MCF 10A (cell line): ENCODE measurements around the gene KLHDC7B. TPM values are rescaled to one million over a fixed set of nuclear protein-coding genes. Genes with fewer than 3 reads are reported as not detected.
A peak's percentile ranks its signal among the peaks of the same experiment; 100 is the strongest.

ENCODE experiments used
- BruUV-seq: library from RNA; stranded (reverse); fragments of 400-500 nt; replicated peaks from 2 replicates; lab custom pipeline; 2021; lab: Mats Ljungman, UMichigan
- CTCF ChIA-PET: fragments of 300-600 bp; sonication (Branson Sonifier 250); formaldehyde crosslinking; extraction: SDS; loops from one replicate; lab custom pipeline; 2021; ENCODE audit warnings: antibody characterized with exemption, inconsistent platforms; lab: Yijun Ruan, JAX
- POLR2A ChIA-PET: fragments of 300-600, 350-650 bp; sonication (Branson Sonifier 250); formaldehyde crosslinking; extraction: SDS; loops from one replicate; lab custom pipeline; 2020; ENCODE audit warnings: antibody characterized with exemption, inconsistent platforms; lab: Yijun Ruan, JAX
- DNase-seq: peaks from one replicate; pipeline ENCODE4 v3.0.0-alpha.2; 2018; ENCODE audit not compliant: unreplicated experiment
- H3K27ac Mint-ChIP-seq: one replicate; pipeline ENCODE4 v1.8.0; 2022; ENCODE audit warnings: mild to moderate bottlenecking, low read depth, mixed read lengths; ENCODE audit not compliant: unreplicated experiment
- H3K27me3 Mint-ChIP-seq: one replicate; pipeline ENCODE4 v1.8.0; 2022; ENCODE audit warnings: mixed read lengths; ENCODE audit not compliant: insufficient read depth, unreplicated experiment
- H3K36me3 Mint-ChIP-seq: one replicate; pipeline ENCODE4 v1.8.0; 2022; ENCODE audit warnings: mild to moderate bottlenecking, moderate library complexity, mixed read lengths; ENCODE audit not compliant: insufficient read depth, unreplicated experiment
- H3K4me1 Mint-ChIP-seq: one replicate; pipeline ENCODE4 v1.8.0; 2022; ENCODE audit warnings: mixed read lengths; ENCODE audit not compliant: insufficient read depth, unreplicated experiment
- H3K4me3 Mint-ChIP-seq: one replicate; pipeline ENCODE4 v1.8.0; 2022; ENCODE audit warnings: mild to moderate bottlenecking, moderate library complexity, mixed read lengths; ENCODE audit not compliant: unreplicated experiment
- H3K9me3 Mint-ChIP-seq: one replicate; pipeline ENCODE4 v1.8.0; 2022; ENCODE audit warnings: mixed read lengths; ENCODE audit not compliant: unreplicated experiment
- intact Hi-C: fragments of 100-400 bp; cut with micrococcal nuclease; formaldehyde crosslinking; loops from 2 replicates; pipeline ENCODE4 v1.14.1; 2022
- total RNA-seq: library from RNA; stranded (reverse); gene quantifications from 2 replicates; pipeline ENCODE4 v1.2.3, GENCODE V29; 2022
- TF ChIP-seq, protein P1 (sequence below): fragments of 200-600 bp; IDR thresholded peaks from one replicate; pipeline ENCODE4 v1.8.0; 2022; ENCODE audit warnings: antibody characterized with exemption, mild to moderate bottlenecking; ENCODE audit not compliant: unreplicated experiment

The KLHDC7B gene
- total RNA-seq, 1 experiment from 2014 or later, result 0.98 TPM

DNA sequence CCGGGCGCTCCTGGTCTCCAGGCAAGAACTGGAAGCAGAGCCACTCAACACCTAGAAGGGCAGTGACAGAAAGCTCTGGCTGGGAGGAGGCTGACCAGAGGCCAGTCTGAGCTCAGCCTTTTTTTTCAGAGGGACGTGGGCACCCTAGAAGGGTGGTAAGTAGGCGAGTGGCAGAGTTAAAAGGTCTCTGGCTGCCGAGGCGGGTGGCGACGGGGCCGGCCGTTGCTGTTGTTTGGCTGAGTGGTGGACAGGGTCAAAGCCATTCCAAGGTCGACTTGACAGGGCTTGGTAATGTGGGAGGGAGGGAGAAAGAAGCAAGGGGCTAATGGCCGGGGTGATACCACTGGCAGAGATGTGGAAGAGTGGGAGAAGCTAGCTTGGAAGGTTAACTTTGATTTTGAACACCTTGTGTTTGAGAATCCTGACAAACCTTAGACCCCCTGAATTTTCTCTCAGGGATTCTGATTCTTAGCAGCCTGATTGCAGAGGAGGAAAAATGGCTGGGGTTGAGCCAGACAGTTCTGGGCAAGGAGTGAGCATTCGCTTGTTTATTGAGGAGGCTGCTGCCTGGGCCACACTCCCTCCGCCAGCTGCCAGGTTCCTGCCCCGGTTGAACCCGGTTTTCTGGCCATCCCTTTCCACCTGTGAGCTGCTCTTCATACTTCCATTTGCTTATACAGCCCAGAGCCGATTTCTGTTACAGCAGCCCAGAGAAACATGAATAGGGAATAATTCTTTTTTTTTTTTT, 17.9 kb downstream of the KLHDC7B start:
- BruUV-seq, result no TSS peak
- intact Hi-C loops, result no loop called here
- Mint-ChIP-seq H3K27ac (peak overlapping the region; percentile 91), H3K36me3 (peaks cover 11% of the 10 kb centered on the region), H3K4me1 (peaks cover 28% of the 10 kb centered on the region), H3K27me3 (no peaks in the 10 kb centered on the region), H3K9me3 (no peaks in the 10 kb centered on the region), H3K4me3 (peak overlapping the region; percentile 90)
- ChIA-PET POLR2A (interaction anchor here (0.8 to 5.3 kb wide), 14 partner anchors 10 to 319 kb away, joined by 3 to 105 read pairs (median 18); partner anchors contain the start of genes CHKB, KLHDC7B, LMF2 and NCAPH2), CTCF (interaction anchor here (0.6 to 1.9 kb wide), 30 partner anchors 8 to 240 kb away, joined by 3 to 17 read pairs (median 4); partner anchors contain the start of genes LMF2, NCAPH2 and SCO2)
- DNase-seq, result no peak
- TF ChIP-seq, protein P1, sequence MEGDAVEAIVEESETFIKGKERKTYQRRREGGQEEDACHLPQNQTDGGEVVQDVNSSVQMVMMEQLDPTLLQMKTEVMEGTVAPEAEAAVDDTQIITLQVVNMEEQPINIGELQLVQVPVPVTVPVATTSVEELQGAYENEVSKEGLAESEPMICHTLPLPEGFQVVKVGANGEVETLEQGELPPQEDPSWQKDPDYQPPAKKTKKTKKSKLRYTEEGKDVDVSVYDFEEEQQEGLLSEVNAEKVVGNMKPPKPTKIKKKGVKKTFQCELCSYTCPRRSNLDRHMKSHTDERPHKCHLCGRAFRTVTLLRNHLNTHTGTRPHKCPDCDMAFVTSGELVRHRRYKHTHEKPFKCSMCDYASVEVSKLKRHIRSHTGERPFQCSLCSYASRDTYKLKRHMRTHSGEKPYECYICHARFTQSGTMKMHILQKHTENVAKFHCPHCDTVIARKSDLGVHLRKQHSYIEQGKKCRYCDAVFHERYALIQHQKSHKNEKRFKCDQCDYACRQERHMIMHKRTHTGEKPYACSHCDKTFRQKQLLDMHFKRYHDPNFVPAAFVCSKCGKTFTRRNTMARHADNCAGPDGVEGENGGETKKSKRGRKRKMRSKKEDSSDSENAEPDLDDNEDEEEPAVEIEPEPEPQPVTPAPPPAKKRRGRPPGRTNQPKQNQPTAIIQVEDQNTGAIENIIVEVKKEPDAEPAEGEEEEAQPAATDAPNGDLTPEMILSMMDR, result no peak

DNA sequence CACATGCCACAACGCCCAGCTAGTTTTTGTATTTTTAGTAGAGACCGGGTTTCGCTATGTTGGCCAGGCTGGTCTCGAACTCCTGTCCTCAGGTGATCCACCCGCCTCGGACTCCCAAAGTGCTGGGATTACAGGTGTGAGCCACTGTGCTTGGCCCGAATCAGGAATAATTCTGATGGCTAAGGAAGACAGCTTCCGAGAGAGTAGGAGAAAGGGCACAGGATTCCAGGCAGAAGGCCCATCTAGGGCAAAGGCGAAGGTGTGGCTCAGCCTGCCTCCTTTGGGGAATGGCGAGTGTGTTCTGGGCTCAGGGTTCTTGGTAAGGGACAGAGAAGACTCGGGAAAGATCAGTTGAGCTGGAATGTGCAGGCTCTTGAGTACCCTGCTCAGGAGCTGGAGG, 18.6 kb downstream of the KLHDC7B start:
- TF ChIP-seq, protein P1, result no peak
- ChIA-PET CTCF (interaction anchor here (0.6 to 1.4 kb wide), 7 partner anchors 8 to 128 kb away, joined by 3 to 7 read pairs (median 4); partner anchors contain the start of gene SCO2), POLR2A (interaction anchor here (1.2 to 5.3 kb wide), 9 partner anchors 10 to 57 kb away, joined by 3 to 105 read pairs (median 30); partner anchors contain the start of genes CHKB, LMF2, NCAPH2 and SCO2)
- H3K27ac Mint-ChIP-seq, result no peak overlapping the region
- peaks cover 28% of the 10 kb centered on the region for H3K4me1 Mint-ChIP-seq
- peaks cover 18% of the 10 kb centered on the region for H3K36me3 Mint-ChIP-seq
- H3K9me3 Mint-ChIP-seq, result no peaks in the 10 kb centered on the region
- H3K27me3 Mint-ChIP-seq, result no peaks in the 10 kb centered on the region
- no TSS peak for BruUV-seq
- intact Hi-C loops, result no loop called here
- H3K4me3 Mint-ChIP-seq, result no peak overlapping the region
- DNase-seq, result no peak

- CTCF ChIA-PET, result interaction anchor here (0.7 kb wide), 1 partner anchor 83 kb away, joined by 7 read pairs; no protein-coding TSS in a partner anchor
- BruUV-seq, result no TSS peak
- TF ChIP-seq, protein P1, result no peak
- no peak for DNase-seq
- POLR2A ChIA-PET, result interaction anchor here (1.2 kb wide), 2 partner anchors 29 to 37 kb away, joined by 3 to 5 read pairs; no protein-coding TSS in a partner anchor
- H3K4me1 Mint-ChIP-seq, result peaks cover 9% of the 10 kb centered on the region
- H3K9me3 Mint-ChIP-seq, result no peaks in the 10 kb centered on the region
- no peak overlapping the region for H3K27ac Mint-ChIP-seq
- H3K4me3 Mint-ChIP-seq, result no peak overlapping the region
- intact Hi-C loops, result no loop called here
- H3K36me3 Mint-ChIP-seq, result peaks cover 46% of the 10 kb centered on the region
- H3K27me3 Mint-ChIP-seq, result no peaks in the 10 kb centered on the region
Observed at GRCh38 chr22:50567721-50568252, 22.1 kb downstream of the KLHDC7B start.

DNA sequence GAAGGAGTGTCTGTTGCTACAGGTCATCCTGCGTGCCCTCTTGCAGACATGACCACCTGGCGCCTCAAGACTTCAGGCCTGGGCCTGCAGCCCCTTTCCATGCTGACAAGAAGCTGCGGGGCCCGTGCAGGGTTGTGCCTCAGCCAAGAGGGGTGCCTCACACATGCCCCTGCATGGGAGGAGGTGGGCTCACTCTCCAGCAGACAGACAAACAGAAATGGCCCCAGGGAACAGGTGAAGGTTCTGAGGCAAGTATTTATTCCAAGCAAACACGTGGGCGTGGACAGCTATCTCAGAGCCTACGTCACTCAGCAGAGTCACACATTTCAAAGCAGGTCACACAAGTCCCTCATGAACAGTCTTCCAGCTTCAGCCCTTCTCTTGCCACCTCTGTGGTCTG, 22.9 kb downstream of the KLHDC7B start:
- no peak overlapping the region for H3K27ac Mint-ChIP-seq
- no peaks in the 10 kb centered on the region for H3K9me3 Mint-ChIP-seq
- ChIA-PET POLR2A (interaction anchor here (0.7 to 1.2 kb wide), 3 partner anchors 14 to 43 kb away, joined by 3 to 7 read pairs (median 4); partner anchors contain the start of genes CHKB and SCO2), CTCF (interaction anchor here (0.7 to 2.0 kb wide), 4 partner anchors 9 to 53 kb away, joined by 3 to 5 read pairs (median 4); partner anchors contain the start of gene CHKB)
- no peak for DNase-seq
- H3K36me3 Mint-ChIP-seq, result peaks cover 50% of the 10 kb centered on the region
- TF ChIP-seq, protein P1, result no peak
- H3K4me3 Mint-ChIP-seq, result no peak overlapping the region
- intact Hi-C loops, result no loop called here
- H3K27me3 Mint-ChIP-seq, result no peaks in the 10 kb centered on the region
- peaks cover under 1% of the 10 kb centered on the region for H3K4me1 Mint-ChIP-seq
- BruUV-seq, result no TSS peak
